ENCODE results near the gene SLC5A5. TPM values are rescaled to one million over a fixed set of nuclear protein-coding genes. Genes with fewer than 3 reads are reported as not detected.

Gene SLC5A5
- total RNA-seq (ENCODE audit: insufficient read depth, low replicate concordance), result not detected

GRCh38 chr19:17871878-17872250 is at the start of gene SLC5A5:
Gene SLC5A5, plus strand, starts transcription at chr19:17871945. Its CDS starts 375 bp downstream, at chr19:17872320.
- DNase-seq (ENCODE audit: low spot score), result no peak

DNA sequence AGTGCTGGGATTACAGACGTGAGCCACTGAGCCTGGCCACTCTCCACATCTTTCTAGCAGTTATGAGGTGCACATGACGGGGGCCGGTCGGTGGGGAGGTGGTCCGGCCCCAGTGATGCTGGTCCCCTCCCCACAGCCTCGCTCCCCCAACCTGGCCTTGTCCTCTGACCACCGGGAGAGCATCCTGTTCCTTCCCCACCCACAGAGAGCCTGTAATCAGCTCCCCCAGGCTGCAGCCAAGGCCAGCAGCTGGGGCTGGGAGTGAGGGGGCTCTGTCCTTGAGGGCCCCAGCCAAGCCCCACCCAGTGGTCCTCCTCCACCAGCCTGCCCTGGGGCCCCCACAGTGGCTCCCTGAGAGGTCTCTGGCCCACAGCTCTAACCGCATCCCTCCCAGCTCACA is 47.4 kb upstream of the SLC5A5 start:
- DNase-seq (ENCODE audit: low spot score), result no peak

GRCh38 chr19:17826508-17827056 is 45.2 kb upstream of the SLC5A5 start:
- DNase-seq (ENCODE audit: low spot score), result no peak

DNA sequence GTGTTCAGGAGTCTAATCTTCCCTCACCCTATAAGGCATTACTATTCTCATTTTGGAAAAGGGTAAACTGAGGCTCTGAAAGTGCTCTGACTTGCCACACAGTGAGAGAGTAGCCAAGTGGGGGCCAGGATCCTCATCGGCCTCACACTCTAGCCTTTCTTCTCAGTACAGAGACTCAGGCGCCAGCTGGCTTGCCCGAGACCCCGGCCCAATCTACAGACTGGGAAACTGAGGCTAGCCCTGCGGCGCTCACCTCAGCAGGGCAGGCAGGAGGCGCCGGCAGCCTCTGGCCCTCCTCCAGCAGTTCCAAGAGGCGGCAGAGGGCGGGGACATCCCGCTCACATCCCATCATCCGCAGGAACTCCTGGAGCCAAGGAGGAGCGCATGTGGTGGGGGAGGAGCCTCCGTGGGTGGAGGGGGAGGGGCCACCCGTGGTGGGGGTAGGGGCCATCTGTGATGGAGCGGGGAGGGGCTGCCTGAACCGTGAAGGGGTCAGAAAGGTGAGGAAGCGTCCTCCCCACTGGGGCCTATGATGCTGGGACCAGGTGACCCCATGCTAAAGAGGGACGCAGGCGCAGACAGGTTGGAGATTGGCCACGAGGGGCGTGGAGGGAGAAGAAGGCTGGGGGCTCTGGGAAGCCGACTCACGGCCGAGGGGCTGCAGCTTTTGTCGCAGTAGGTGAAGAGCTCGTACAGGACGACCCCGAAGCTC is 41.7 kb upstream of the SLC5A5 start:
- DNase-seq (ENCODE audit: low spot score), result no peak

DNA sequence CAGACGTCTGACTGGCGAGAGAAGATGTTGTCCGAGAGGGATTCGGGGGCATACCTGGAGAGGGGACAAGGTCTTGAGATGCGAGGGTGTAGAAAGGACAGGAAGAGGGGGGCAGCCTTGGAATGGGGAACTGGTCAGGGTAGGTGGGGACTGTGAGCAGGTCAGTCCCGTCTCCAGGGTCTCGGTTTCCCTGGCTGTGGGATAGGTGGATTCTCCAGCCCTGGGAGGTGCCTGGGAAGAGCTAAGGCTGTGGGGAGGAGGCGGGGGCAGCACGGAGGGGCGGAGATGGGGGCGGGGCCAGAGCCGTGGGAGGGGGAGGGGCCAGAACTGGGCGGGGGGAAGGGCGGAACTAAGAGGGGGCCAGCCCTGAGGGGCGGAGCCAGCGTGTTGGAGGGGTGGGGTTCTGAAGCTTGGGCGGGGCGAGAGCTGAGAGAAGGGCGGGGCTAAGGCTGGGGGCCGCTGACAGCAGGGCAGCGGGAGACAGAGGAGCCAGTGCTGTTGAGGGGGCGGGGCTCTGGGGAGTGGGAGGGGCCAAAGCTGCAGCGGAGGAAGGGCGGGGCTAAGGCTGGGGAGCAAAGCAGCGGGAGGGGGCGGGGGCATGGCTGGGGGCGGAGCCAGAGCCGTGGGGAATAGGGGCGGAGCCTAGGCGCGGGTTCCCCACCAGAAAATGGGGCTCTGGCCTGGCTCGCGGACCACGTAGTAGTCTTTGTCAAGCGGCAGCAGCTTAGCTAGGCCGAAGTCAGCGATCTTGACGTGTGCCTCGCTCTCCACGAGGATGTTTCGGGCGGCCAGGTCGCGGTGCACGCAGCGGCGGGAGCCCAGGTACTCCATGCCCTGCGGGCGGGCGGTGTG is 41.0 kb upstream of the SLC5A5 start:
- no peak for DNase-seq (ENCODE audit: low spot score)

- DNase-seq (ENCODE audit: low spot score), result no peak
Observed at GRCh38 chr19:17831419-17831888, 40.3 kb upstream of the SLC5A5 start.

DNA sequence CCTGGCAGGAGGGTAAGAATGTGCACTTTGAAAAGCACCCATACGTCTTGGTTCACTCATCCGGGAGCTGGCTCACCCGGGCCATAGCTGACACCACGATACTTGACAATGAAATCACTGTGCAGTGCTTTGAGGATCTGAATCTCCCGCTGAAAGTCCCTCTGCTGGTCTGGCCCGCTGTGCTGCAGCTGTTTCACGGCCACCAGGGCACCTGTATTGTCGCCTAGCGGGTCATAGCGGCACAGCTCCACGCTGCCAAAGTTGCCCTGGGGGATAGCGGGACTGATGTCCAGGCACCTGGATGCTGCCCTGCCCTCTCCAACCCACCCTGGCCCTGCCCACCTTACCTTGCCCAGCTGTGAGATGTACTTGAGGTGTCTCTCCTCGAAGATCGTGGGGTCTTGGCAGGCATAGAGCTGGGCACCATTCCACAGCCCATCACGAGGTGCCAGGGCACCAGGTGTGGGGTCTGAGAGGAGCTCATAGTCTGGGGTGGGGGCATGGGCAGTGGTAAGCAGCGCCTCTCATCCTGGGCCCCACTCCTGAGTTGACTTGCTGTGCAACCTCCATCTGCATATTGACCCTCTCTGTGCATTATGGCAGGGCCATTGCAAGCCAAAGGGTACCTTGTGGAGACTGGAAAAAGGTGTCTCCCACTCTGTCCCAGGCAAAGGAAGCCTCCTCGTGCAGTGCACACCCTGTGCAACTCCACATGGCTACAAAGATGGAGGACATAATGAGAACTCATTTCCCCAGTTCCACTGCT is 39.1 kb upstream of the SLC5A5 start:
- no peak for DNase-seq (ENCODE audit: low spot score)

DNA sequence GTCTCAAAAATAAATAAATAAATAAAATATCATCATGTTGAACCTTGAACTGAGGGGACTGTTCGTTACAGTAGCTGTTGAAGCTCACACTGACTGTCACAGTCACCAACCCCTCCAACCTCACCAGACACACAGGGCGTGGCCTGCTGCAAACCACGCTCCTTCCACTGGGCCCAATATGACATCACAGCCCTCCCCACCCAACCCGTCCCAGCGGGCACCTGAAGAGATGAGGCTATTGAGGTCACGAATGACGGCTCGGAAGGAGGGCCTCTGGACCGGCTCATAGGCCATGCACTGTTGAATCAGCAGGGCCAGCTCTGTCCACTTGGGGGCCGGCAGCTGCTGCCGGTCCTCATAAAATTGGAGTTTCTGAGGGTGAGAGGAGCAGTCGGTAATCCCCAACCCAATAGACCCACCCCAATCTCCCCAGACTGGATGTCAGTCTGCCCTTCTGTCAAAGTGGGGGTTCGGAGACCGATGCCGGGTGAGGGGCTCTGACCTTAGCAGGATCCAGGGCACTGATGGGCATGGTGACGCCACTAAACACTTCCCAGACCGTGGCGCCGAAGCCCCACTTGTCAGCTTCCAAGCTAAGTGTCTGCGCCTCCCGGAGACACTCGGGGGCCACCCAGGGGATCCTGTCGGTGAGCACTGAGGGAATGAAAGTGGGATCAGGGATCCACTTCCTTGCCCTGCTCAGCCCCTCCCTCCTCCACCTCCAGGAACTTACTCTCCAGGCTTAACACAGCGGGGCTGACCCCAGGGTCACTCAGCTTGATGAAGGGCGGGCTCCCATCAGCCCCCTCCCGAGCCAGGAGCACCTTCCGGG is 37.2 kb upstream of the SLC5A5 start:
- DNase-seq (ENCODE audit: low spot score), result no peak

DNA sequence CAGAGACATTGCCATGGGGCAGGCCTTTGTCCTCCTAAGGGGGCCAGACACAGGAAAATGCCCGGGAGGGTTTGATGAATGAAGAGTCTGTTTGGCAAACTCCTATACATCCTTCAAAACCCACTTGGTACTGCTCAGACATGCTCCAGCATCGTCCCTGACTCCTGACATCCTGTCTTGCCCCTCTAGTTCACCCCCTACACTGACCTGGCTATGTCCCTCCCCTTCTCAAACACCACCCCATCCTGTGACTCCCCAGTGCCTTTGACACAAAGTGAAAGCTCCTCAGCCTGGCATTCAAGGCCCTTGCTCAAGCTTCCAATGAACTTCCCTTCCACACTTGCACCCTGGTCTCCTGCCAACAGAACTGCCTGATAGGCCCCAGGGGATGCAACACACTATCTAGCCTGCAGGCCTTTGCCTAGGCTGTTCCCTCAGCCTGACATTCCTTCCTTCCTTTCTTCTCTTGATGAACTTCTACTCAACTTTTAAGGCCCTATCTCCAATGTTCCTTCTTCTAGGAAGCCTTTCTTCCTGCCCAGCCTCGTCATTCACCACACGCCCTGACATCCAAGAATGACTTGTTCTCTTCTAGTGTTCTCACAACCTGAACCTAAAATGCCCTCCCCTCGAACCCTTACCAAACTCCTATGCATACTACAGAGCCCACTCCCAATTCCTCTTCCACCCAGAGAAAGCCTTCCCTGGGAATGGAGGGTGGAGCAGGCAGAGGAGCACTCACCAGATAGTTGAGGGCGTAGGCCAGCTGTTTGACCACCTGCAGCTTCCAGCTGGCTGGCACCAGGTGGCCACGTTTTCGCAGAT is 36.4 kb upstream of the SLC5A5 start:
- DNase-seq (ENCODE audit: low spot score), result no peak

DNA sequence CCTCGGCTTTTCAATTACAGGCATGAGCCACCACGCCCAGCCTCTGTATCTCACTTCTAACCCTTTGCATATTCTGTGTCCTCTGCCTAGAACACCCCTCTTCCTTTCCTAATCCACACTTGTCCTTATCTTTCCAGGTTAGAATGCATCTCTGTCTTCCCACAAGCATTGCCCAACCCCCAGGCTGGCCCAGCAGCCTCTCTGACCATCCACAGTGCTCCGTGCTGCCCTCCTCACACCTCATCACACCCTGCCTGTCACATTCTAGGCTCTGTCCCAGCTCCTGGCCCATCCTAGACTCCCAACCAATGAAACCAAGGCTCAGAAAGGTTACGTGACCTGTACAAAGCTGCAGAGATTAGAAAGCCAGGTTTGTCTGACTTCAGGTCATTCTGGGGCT is 35.2 kb upstream of the SLC5A5 start:
- DNase-seq (ENCODE audit: low spot score), result no peak

GRCh38 chr19:17837972-17838371 is 33.8 kb upstream of the SLC5A5 start:
- DNase-seq (ENCODE audit: low spot score), result no peak

DNA sequence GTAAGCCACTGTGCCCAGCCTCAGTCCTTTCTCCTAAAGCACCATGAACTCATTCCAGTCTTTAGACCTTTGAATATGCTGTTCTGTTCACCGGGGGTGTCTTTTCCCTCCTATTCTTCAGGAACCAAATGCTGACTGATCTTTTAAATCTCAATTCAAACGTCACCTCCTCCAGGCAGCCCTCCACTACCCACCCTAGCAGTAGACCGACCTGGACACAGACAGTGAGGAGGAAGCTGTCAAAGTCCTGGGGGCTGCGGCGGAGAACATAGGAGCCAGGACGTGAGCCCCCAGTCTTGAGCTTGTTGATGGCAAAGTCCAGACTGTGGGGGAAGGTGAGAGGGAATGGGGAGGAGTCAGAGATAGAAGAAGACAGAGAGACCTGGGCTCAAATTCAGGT is 31.7 kb upstream of the SLC5A5 start:
- DNase-seq (ENCODE audit: low spot score), result no peak

GRCh38 chr19:17841371-17841809 is 30.4 kb upstream of the SLC5A5 start:
- DNase-seq (ENCODE audit: low spot score), result no peak

DNA sequence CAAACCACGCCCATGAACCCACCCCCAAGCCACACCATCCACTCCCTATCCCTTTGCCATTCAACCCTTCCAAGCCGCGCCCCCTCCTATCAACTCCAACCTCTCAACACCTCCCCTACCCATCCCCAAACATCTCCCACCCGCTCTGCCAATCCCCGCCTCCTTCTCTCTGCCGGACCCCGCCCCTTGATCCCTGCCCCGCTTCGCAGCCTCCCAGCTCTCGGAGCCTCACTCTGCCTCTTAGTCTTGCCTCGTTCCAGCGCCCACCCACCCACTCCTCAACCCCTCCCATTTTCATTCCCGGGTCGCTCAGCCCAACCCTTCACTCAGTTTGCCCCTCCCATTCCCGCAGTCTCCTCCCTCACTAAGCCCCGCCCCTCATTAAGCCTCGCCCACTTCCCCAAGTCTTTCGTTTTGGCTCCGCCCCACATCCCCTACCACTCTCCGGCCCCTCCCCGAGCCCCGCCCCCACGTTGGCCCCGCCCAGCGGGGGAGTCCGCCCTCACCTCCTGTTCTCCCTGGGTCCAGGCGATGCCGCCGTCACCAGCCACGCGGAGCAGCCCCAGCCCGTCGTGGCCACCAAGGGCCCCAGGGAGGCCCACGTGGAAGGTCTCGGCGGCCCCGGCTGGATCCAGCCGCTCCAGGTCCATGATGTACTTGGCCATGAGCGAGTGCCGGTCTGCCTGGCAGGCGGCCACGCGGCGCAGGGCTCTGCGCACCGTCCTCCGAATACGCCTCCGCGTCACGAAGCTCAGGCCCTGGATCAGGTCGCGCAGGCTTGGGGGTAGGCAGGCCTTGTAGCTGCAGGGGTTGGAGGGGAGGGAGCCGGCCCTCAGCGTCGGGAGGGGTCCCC is 29.7 kb upstream of the SLC5A5 start:
- DNase-seq (ENCODE audit: low spot score), result peak; percentile 72

DNA sequence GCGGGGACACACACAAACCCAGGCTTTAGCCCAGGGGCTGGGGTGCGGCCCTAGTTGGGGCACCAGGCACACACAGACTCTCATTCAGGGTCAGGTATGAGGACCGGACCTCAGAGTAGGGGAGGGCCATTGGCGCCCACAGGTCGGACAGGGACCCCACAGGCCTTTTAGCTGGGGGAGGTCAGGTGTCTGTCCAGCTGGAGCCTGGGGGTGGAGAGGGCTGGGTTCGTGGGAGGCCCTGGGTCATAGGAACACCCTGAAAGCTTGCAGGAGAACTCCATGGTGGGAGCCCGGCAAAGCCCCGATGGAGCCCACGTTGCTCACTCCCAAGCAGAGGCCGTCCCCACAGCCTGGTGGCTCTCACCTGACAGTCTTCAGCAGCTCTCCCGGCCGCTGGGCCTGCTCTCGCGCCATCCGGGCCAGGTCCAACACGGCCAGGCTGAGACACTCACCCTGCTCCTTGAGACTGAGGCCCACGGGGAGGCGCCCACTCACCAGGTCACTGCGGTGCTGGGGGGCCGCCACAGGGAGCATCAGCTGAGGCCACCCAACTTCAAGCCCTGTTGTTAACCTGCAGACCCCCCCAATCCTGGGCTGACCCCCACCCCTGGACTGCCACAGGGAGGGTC is 29.0 kb upstream of the SLC5A5 start:
- DNase-seq (ENCODE audit: low spot score), result no peak

GRCh38 chr19:17843292-17843827 is 28.4 kb upstream of the SLC5A5 start:
- no peak for DNase-seq (ENCODE audit: low spot score)

GRCh38 chr19:17843908-17844490 is 27.7 kb upstream of the SLC5A5 start:
- no peak for DNase-seq (ENCODE audit: low spot score)

- DNase-seq (ENCODE audit: low spot score), result no peak
Observed at GRCh38 chr19:17846146-17846545, 25.6 kb upstream of the SLC5A5 start.
